ENCODE results near the gene PTH1R.

DNA sequence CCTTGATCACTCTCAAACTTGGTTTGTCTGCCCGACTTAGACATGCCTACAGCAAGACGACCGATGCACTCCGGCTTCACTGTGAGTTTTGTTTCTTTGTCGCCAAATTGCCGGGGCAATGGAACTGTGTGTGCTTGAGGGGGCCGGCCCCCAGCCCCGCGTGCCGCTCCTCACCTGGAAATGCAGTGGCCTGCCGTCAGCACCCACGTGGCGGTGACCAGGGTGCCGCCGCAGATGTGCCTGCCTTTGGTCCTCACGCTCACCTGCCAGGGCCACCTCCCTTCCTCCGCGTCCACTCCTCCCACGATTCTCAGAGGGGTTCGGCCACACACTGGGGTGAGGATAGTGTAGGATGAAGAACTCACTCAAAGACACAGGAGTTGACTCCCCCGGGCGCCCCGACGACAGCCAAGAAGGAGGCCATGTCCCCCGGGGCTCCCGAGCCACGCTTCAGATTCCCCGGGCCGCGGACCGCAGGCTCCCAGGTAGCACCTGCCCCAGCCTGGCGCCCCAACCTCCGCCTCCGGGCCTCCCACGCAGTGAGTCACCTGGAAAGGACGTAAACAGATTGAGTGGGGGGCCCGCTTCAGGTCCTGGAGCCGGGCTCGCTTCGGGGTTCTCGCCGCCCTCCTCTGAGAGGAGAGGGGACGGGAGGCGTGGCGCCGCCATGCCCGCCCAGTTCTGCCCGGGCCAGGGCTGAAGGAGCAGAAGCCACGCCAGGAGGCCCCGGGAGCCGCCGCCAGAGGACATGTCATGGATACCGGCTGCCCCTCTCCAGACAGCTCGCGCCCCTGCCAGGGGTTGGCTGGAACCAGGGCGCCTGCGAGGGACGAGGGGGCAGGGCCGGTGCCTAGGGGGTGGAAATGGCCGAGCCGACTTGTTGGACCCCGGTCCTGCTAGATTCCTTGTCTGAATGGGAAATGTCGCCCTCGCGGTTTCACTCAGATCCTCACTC is 43.9 kb upstream of the PTH1R start:
- TF ChIP-seq POLR2AphosphoS5 (IDR thresholded peaks at IDR 0.05; ENCODE audit: low read depth): no peak
- TF ChIP-seq, protein P1, sequence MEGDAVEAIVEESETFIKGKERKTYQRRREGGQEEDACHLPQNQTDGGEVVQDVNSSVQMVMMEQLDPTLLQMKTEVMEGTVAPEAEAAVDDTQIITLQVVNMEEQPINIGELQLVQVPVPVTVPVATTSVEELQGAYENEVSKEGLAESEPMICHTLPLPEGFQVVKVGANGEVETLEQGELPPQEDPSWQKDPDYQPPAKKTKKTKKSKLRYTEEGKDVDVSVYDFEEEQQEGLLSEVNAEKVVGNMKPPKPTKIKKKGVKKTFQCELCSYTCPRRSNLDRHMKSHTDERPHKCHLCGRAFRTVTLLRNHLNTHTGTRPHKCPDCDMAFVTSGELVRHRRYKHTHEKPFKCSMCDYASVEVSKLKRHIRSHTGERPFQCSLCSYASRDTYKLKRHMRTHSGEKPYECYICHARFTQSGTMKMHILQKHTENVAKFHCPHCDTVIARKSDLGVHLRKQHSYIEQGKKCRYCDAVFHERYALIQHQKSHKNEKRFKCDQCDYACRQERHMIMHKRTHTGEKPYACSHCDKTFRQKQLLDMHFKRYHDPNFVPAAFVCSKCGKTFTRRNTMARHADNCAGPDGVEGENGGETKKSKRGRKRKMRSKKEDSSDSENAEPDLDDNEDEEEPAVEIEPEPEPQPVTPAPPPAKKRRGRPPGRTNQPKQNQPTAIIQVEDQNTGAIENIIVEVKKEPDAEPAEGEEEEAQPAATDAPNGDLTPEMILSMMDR (IDR thresholded peaks at IDR 0.05; ENCODE audit: insufficient read depth, low read length): no peak
- no peak for TF ChIP-seq GABPA (IDR thresholded peaks at IDR 0.05; ENCODE audit: low read depth)
